ENCODE data around the gene MISP3. TPM values are rescaled to one million over a fixed set of nuclear protein-coding genes. Genes with fewer than 3 reads are reported as not detected.

The MISP3 gene
- total RNA-seq, 2 donors from 2014 or later, result 4.6 to 5.8 TPM

DNA sequence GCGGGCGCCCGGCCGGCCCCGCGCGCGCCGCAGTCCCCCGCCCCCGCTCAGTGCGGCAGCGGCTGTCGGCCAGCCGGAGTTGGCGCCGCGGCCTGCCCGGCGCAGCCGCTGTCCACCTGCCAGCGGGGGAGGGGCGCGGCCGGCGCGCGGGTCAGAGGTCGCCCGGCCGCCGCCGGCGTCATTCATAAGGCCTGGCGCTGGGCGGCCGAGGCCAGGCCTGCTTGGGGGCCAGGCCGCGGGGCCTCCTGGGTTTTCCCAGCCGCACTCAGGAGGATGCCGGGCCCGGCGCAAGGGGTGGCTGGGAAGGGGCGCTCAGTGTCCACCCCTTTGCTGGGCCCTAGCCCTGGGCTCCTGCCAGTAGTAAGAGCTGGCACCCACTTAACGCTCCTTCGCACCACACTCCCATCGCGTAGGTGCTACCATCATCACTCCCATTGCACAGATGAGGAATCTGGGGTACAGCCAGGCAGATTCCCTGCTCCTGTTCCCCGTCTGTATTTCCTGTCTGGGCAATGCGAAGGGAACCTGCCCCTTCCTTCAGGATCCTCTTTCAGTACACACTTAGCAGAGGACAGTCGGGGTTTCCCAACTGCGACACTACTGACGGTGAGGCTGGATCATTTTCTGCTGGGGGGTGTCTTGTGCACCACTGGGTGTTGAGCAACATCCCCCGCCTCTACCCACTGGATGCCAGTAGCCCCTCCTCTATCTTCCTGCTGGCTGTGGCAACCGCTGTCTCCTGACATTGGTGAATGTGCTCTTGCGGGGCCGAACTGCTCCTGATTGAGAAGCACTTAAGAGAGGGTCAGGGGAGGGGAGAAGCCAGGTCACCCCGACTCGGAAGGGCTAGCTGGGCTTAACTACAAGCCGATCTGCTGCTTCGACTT, 45.8 kb downstream of the MISP3 start:
- no peaks in the 10 kb centered on the region for H3K27me3 Mint-ChIP-seq (ENCODE audit: low read depth)
- peaks cover 0 to 5% of the 10 kb centered on the region in 2 donors for H3K36me3 Mint-ChIP-seq (ENCODE audit: insufficient read depth in 2 of 2)
- H3K4me3 Mint-ChIP-seq, result peak overlapping the region; percentile 94 to 97
- H3K27ac Mint-ChIP-seq, result peak overlapping the region; percentile 92
- H3K4me1 Mint-ChIP-seq (ENCODE audit: low read depth), result peaks cover 39% of the 10 kb centered on the region
- H3K9me3 Mint-ChIP-seq, result no peaks in the 10 kb centered on the region
- DNase-seq (peak; percentile 31 to 36), ATAC-seq (replicated peaks in 1 of 2) (no peak)

DNA sequence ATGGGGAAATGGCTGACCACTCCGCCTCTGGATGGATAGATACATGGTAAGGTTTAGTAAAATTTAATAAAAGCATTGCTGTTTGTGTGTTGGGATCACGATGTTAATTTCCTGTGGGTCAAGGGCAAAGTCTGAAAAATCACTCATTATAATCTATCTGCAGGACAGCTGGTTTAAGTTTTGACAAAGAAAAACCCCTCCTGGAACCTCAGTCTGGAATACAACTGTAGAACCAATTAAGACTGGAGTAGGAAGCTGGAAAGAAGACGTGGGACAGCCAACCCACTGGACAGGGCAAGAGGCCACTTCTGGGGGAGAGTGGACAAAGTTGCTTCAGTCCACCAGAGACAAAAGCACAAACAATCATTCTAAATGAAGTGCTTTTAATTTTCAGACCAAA, 46.6 kb downstream of the MISP3 start:
- ATAC-seq (replicated peaks in 1 of 2) (no peak), DNase-seq (no peak)
- peak overlapping the region; percentile 94 to 97 for H3K4me3 Mint-ChIP-seq
- H3K9me3 Mint-ChIP-seq, result no peaks in the 10 kb centered on the region
- no peaks in the 10 kb centered on the region for H3K27me3 Mint-ChIP-seq (ENCODE audit: low read depth)
- H3K36me3 Mint-ChIP-seq (ENCODE audit: insufficient read depth in 2 of 2), result peaks cover 0 to 5% of the 10 kb centered on the region in 2 donors
- peaks cover 34% of the 10 kb centered on the region for H3K4me1 Mint-ChIP-seq (ENCODE audit: low read depth)
- peak overlapping the region; percentile 92 for H3K27ac Mint-ChIP-seq

DNA sequence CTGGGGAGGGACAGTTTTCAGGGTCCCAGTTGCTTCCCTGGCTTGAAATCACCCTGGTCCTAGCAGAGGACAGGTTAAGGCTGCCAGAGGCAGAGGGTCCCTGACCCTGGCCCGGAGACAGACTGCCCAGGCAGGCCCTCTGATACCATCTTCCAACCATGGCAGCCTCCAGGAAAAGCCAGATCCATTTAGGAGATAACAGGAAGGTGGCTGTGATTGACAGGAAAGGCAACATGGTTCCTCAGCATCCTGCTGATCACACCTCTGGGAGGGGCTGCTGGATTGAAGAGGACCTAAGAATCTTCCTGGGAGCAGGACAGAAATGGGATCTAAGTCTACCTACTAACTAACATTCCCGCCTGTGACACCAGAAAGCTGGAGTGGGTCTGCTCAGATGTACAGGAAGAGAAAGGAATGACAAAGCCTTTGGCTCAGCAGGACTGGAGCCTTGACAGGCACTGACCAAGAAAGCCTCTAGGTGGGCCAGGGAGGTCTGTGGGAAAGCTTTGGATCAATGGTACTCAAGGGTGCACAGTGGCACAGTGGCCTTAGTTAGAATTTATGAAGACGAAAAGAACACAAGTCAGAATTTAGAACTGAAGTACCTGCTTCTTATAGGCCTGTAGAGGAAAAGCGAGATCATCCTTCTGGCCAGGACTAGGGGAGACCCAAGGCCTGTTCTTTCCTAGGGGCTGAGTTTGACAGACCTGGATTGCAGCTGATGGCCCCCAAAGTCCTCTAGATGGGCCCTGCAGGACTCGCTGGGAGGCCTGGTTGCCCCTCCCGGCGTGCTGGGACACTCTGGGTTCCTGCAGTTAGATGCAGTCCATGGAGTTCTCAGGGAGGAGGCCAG, 47.3 kb downstream of the MISP3 start:
- no peaks in the 10 kb centered on the region for H3K9me3 Mint-ChIP-seq
- peaks cover 0 to 8% of the 10 kb centered on the region in 2 donors for H3K36me3 Mint-ChIP-seq (ENCODE audit: insufficient read depth in 2 of 2)
- no peak for ATAC-seq (replicated peaks in 1 of 2)
- H3K4me1 Mint-ChIP-seq (ENCODE audit: low read depth), result peaks cover 31% of the 10 kb centered on the region
- DNase-seq, result no peak
- H3K27me3 Mint-ChIP-seq (ENCODE audit: low read depth), result no peaks in the 10 kb centered on the region
- H3K27ac Mint-ChIP-seq, result no peak overlapping the region
- H3K4me3 Mint-ChIP-seq, result no peak overlapping the region

DNA sequence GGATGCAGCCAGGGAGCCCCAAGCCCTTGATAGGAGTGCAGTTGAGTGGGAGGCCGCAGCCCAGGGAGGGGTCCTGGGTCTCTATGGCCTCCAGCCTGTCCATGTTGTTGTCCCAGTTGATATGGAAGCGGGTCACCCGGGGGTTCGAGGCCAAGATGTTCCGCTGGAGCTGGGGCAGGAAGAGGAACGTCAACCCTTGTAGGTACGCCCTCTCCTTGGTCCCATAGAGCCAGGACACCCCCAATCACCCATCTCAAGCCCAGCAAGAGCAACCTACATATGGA, 47.9 kb downstream of the MISP3 start:
- Mint-ChIP-seq H3K9me3 (no peaks in the 10 kb centered on the region), H3K27ac (no peak overlapping the region), H3K36me3 (ENCODE audit: insufficient read depth in 2 of 2) (peaks cover 0 to 8% of the 10 kb centered on the region in 2 donors), H3K4me1 (ENCODE audit: low read depth) (peaks cover 27% of the 10 kb centered on the region), H3K4me3 (no peak overlapping the region), H3K27me3 (ENCODE audit: low read depth) (no peaks in the 10 kb centered on the region)
- ATAC-seq (replicated peaks in 1 of 2), result no peak
- no peak for DNase-seq

DNA sequence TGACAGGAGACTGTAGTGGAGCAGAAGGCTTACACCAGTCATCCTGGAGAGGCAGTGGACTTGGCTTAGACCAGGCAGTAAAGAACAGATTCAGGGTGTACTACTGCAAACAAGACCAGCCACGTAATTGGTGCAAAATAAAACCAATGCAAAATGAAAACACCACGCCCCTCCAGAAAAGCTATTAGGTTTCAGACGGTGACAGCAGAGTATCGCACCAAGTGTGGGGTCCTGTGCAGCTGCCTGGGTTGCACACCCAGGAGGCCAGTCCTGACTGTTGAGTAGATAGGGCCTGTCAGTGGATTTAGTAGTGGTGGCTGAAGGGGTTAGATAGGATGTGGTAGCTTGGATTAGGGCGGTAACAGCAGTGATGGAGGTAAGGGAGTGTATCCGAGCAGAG, 50.3 kb downstream of the MISP3 start:
- no peaks in the 10 kb centered on the region for H3K27me3 Mint-ChIP-seq (ENCODE audit: low read depth)
- H3K4me1 Mint-ChIP-seq (ENCODE audit: low read depth), result peaks cover 11% of the 10 kb centered on the region
- H3K9me3 Mint-ChIP-seq, result no peaks in the 10 kb centered on the region
- no peak for ATAC-seq (replicated peaks in 1 of 2)
- H3K36me3 Mint-ChIP-seq (ENCODE audit: insufficient read depth in 2 of 2), result peaks cover 0 to 8% of the 10 kb centered on the region in 2 donors
- H3K27ac Mint-ChIP-seq, result no peak overlapping the region
- DNase-seq, result no peak
- no peak overlapping the region for H3K4me3 Mint-ChIP-seq

Other genes with a start within 250 kb of the MISP3 start
- gene NANOS3, start 195.7 kb upstream of the MISP3 start, total RNA-seq, result 1 to 10 TPM; 3.1 to 3.8 TPM
- 10 to 100 TPM; 13.2 to 15.7 TPM for gene BRME1, start 166.7 kb upstream of the MISP3 start, total RNA-seq
- gene CC2D1A, start 166.6 kb upstream of the MISP3 start, total RNA-seq, result 10 to 100 TPM; 39.4 to 44.7 TPM
- gene PODNL1, start 134.4 kb upstream of the MISP3 start, total RNA-seq, result under 1 TPM in 1 of 2 donors, not detected in 1; 0.81 TPM
- gene DCAF15, start 120.3 kb upstream of the MISP3 start, total RNA-seq, result 10 to 100 TPM; 62.9 to 79.8 TPM
- gene RFX1, start 66.5 kb upstream of the MISP3 start, total RNA-seq, result 10 to 100 TPM; 11.4 to 11.9 TPM
- gene RLN3, start 44.6 kb upstream of the MISP3 start, total RNA-seq, result not detected
- 10 to 100 TPM; 67.0 to 75.2 TPM for gene IL27RA, start 41.0 kb upstream of the MISP3 start, total RNA-seq
- gene PALM3, start 10.7 kb upstream of the MISP3 start, total RNA-seq, result under 1 TPM in 1 of 2 donors, not detected in 1; 0.10 TPM
- gene C19orf67, start 13.0 kb downstream of the MISP3 start, total RNA-seq, result not detected
- gene SAMD1, start 18.0 kb downstream of the MISP3 start, total RNA-seq, result 10 to 100 TPM; 41.6 to 77.1 TPM
- 10 to 100 TPM; 67.7 to 75.0 TPM for gene PRKACA, start 45.0 kb downstream of the MISP3 start, total RNA-seq
- gene ASF1B, start 63.8 kb downstream of the MISP3 start, total RNA-seq, result 10 to 100 TPM; 71.3 to 84.4 TPM
- gene ADGRL1, start 133.4 kb downstream of the MISP3 start, total RNA-seq, result 10 to 100 TPM; 15.0 to 21.2 TPM